Lower lobe of right lung (tissue), 2 donors: ENCODE data around the gene MRC1. TPM values are rescaled to one million over a fixed set of nuclear protein-coding genes. Genes with fewer than 3 reads are reported as not detected.

Experiments used
- ATAC-seq, 2 donors: fragments of 200-7000 bp; cut with Tn5 transposase; one replicate each; pipeline ENCODE4 v1.9.1; 2020 to 2022; ENCODE audit warnings: mild to moderate bottlenecking in 2 of 2, moderate library complexity in 2 of 2
- DNase-seq: peaks from one replicate; pipeline ENCODE4 v3.0.0-alpha.2; 2020
- H3K27ac ChIP-seq: fragments of 200-600 bp; one replicate; pipeline ENCODE4 v1.8.0; 2022
- H3K27me3 ChIP-seq: fragments of 200-600 bp; one replicate; pipeline ENCODE4 v1.8.0; 2022; ENCODE audit warnings: low read depth
- H3K36me3 ChIP-seq: fragments of 200-600 bp; one replicate; pipeline ENCODE4 v1.8.0; 2022; ENCODE audit warnings: mild to moderate bottlenecking
- H3K4me1 ChIP-seq: fragments of 200-600 bp; one replicate; pipeline ENCODE4 v1.8.0; 2022
- H3K4me3 ChIP-seq: fragments of 200-600 bp; one replicate; pipeline ENCODE4 v1.8.0; 2022; ENCODE audit warnings: mild to moderate bottlenecking
- H3K9me3 ChIP-seq: fragments of 200-600 bp; one replicate; pipeline ENCODE4 v1.8.0; 2022
- CTCF ChIP-seq: fragments of 200-600 bp; IDR thresholded peaks from one replicate; pipeline ENCODE4 v1.8.0; 2022; ENCODE audit warnings: antibody characterized with exemption, mild to moderate bottlenecking
- intact Hi-C: fragments of 100-400 bp; cut with DNase I; formaldehyde crosslinking; loops from one replicate; pipeline ENCODE4 v1.11.0; 2022
- total RNA-seq: library from RNA; stranded (reverse); fragmentation: NEBNext Ultra II Directional; extraction: Animal tissue kit (Norgen Biotek cat#: 25700); gene quantifications from one replicate; pipeline ENCODE4 v1.2.1, GENCODE V29; 2021
- donor health status: DM: no; HTN: yes; CAD: no; lungs with severe emphysema.

The MRC1 gene
- total RNA-seq, 1 donor from 2014 or later: 529 TPM

GRCh38 chr10:17817316-17817715 is 8.2 kb downstream of the MRC1 start:
- Histone ChIP-seq H3K27ac (no peak overlapping the region), H3K36me3 (no peaks in the 10 kb centered on the region), H3K9me3 (no peaks in the 10 kb centered on the region), H3K27me3 (no peaks in the 10 kb centered on the region), H3K4me3 (no peak overlapping the region), H3K4me1 (peaks cover 7% of the 10 kb centered on the region)
- no peak for DNase-seq
- no peak for ATAC-seq
- TF ChIP-seq CTCF: no peak
- intact Hi-C loops: no loop called here

GRCh38 chr10:17817790-17818189 is 8.6 kb downstream of the MRC1 start:
- no peak overlapping the region for H3K4me3 ChIP-seq
- intact Hi-C loops: no loop called here
- no peak for TF ChIP-seq CTCF
- DNase-seq: no peak
- no peaks in the 10 kb centered on the region for H3K36me3 ChIP-seq
- no peaks in the 10 kb centered on the region for H3K9me3 ChIP-seq
- H3K27me3 ChIP-seq: no peaks in the 10 kb centered on the region
- ATAC-seq: no peak
- no peak overlapping the region for H3K27ac ChIP-seq
- peaks cover 7% of the 10 kb centered on the region for H3K4me1 ChIP-seq

GRCh38 chr10:17819836-17820235 is 10.7 kb downstream of the MRC1 start:
- Histone ChIP-seq H3K4me1 (peaks cover 7% of the 10 kb centered on the region), H3K27ac (no peak overlapping the region), H3K36me3 (no peaks in the 10 kb centered on the region), H3K4me3 (no peak overlapping the region), H3K9me3 (no peaks in the 10 kb centered on the region), H3K27me3 (no peaks in the 10 kb centered on the region)
- intact Hi-C loops: no loop called here
- no peak for DNase-seq
- ATAC-seq: no peak
- TF ChIP-seq CTCF: no peak

GRCh38 chr10:17820943-17821342 is 11.8 kb downstream of the MRC1 start:
- no peak for ATAC-seq
- intact Hi-C loops: no loop called here

GRCh38 chr10:17821893-17822292 is 12.7 kb downstream of the MRC1 start:
- no peaks in the 10 kb centered on the region for H3K27me3 ChIP-seq
- no peak overlapping the region for H3K27ac ChIP-seq

More at GRCh38 chr10:17820943-17821342, 11.8 kb downstream of the MRC1 start:
- TF ChIP-seq CTCF: no peak
- H3K4me1 ChIP-seq: peaks cover 7% of the 10 kb centered on the region
- H3K27ac ChIP-seq: no peak overlapping the region
- H3K4me3 ChIP-seq: no peak overlapping the region
- H3K36me3 ChIP-seq: no peaks in the 10 kb centered on the region
- no peaks in the 10 kb centered on the region for H3K27me3 ChIP-seq
- H3K9me3 ChIP-seq: no peaks in the 10 kb centered on the region
- DNase-seq: no peak

More at GRCh38 chr10:17821893-17822292, 12.7 kb downstream of the MRC1 start:
- Histone ChIP-seq H3K4me3 (no peak overlapping the region), H3K36me3 (no peaks in the 10 kb centered on the region), H3K4me1 (peaks cover 7% of the 10 kb centered on the region), H3K9me3 (no peaks in the 10 kb centered on the region)
- TF ChIP-seq CTCF: no peak
- no peak for ATAC-seq
- DNase-seq: no peak
- intact Hi-C loops: no loop called here
